ENCODE data around the gene GINS2. TPM values are rescaled to one million over a fixed set of nuclear protein-coding genes. Genes with fewer than 3 reads are reported as not detected.
A peak's percentile ranks its signal among the peaks of the same experiment; 100 is the strongest.

The GINS2 gene
- total RNA-seq, 3 donors from 2014 or later (not counting 1 experiment from before 2014, with no cell fraction given): 0.73 to 2.6 (median 0.89) TPM

- peaks cover 38% of the 10 kb centered on the region for H3K4me1 ChIP-seq (ENCODE audit: control insufficient read depth, insufficient read depth, low read length)
- H3K27me3 ChIP-seq (ENCODE audit: control insufficient read depth, insufficient read depth, low read length): no peaks in the 10 kb centered on the region
- TF ChIP-seq CTCF (IDR thresholded peaks at IDR 0.05): no peak
- H3K27ac ChIP-seq (ENCODE audit: low read length): no peak overlapping the region
- ATAC-seq (no peak), DNase-seq (no peak)
- Mint-ChIP-seq H3K9me3 (no peaks in the 10 kb centered on the region), H3K27ac (peak overlapping the region in 1 of 2 donors; percentile 67), H3K4me1 (peaks cover 22 to 50% of the 10 kb centered on the region in 2 donors), H3K36me3 (no peaks in the 10 kb centered on the region), H3K27me3 (ENCODE audit: low read depth in 2 of 2) (no peaks in the 10 kb centered on the region), H3K4me3 (no peak overlapping the region)
- intact Hi-C loops (cut with micrococcal nuclease): no loop called here
- H3K9me3 ChIP-seq (ENCODE audit: control insufficient read depth, insufficient read depth, low read length): no peaks in the 10 kb centered on the region
- no peak overlapping the region for H3K4me3 ChIP-seq (ENCODE audit: low read length)
- 91% methylated on average over 26 of the region's 26 CpGs for WGBS (ENCODE audit: insufficient coverage)
- H3K36me3 ChIP-seq (ENCODE audit: control insufficient read depth, insufficient read depth, low read length): peaks cover 24% of the 10 kb centered on the region
Observed at GRCh38 chr16:85648070-85648714, 40.6 kb downstream of the GINS2 start.

GRCh38 chr16:85646976-85647375, 41.8 kb downstream of the GINS2 start:
- peaks cover 31 to 52% of the 10 kb centered on the region in 2 donors for H3K4me1 Mint-ChIP-seq
- TF ChIP-seq CTCF (IDR thresholded peaks at IDR 0.05): no peak
- intact Hi-C loops (cut with micrococcal nuclease): no loop called here
- H3K27ac Mint-ChIP-seq: no peak overlapping the region
- Histone ChIP-seq H3K27ac (ENCODE audit: low read length) (no peak overlapping the region), H3K27me3 (ENCODE audit: control insufficient read depth, insufficient read depth, low read length) (no peaks in the 10 kb centered on the region), H3K4me3 (ENCODE audit: low read length) (no peak overlapping the region), H3K4me1 (ENCODE audit: control insufficient read depth, insufficient read depth, low read length) (peaks cover 50% of the 10 kb centered on the region), H3K9me3 (ENCODE audit: control insufficient read depth, insufficient read depth, low read length) (no peaks in the 10 kb centered on the region), H3K36me3 (ENCODE audit: control insufficient read depth, insufficient read depth, low read length) (peaks cover 22% of the 10 kb centered on the region)
- H3K4me3 Mint-ChIP-seq: no peak overlapping the region
- H3K27me3 Mint-ChIP-seq (ENCODE audit: low read depth in 2 of 2): no peaks in the 10 kb centered on the region
- whole genome bisulfite sequencing (ENCODE audit: insufficient coverage): 97% methylated on average over 13 of the region's 15 CpGs
- ATAC-seq (no peak), DNase-seq (no peak)
- no peaks in the 10 kb centered on the region for H3K36me3 Mint-ChIP-seq
- H3K9me3 Mint-ChIP-seq: no peaks in the 10 kb centered on the region

GRCh38 chr16:85646358-85646907, 42.3 kb downstream of the GINS2 start:
- Mint-ChIP-seq H3K36me3 (no peaks in the 10 kb centered on the region), H3K9me3 (no peaks in the 10 kb centered on the region)

More at GRCh38 chr16:85646358-85646907, 42.3 kb downstream of the GINS2 start:
- Mint-ChIP-seq H3K4me1 (peaks cover 31 to 55% of the 10 kb centered on the region in 2 donors), H3K4me3 (no peak overlapping the region), H3K27ac (no peak overlapping the region), H3K27me3 (ENCODE audit: low read depth in 2 of 2) (no peaks in the 10 kb centered on the region)
- intact Hi-C loops (cut with micrococcal nuclease): no loop called here
- TF ChIP-seq CTCF (IDR thresholded peaks at IDR 0.05): no peak
- DNase-seq (no peak), ATAC-seq (no peak)
- H3K36me3 ChIP-seq (ENCODE audit: control insufficient read depth, insufficient read depth, low read length): peaks cover 22% of the 10 kb centered on the region
- H3K27ac ChIP-seq (ENCODE audit: low read length): no peak overlapping the region
- H3K9me3 ChIP-seq (ENCODE audit: control insufficient read depth, insufficient read depth, low read length): no peaks in the 10 kb centered on the region
- WGBS (ENCODE audit: insufficient coverage): 91% methylated on average over 17 of the region's 17 CpGs
- no peaks in the 10 kb centered on the region for H3K27me3 ChIP-seq (ENCODE audit: control insufficient read depth, insufficient read depth, low read length)
- peaks cover 56% of the 10 kb centered on the region for H3K4me1 ChIP-seq (ENCODE audit: control insufficient read depth, insufficient read depth, low read length)
- no peak overlapping the region for H3K4me3 ChIP-seq (ENCODE audit: low read length)

All from natural killer cell (primary cell).